Osteocyte (in vitro differentiated cells): ENCODE results near the gene MAP3K15. TPM values are rescaled to one million over a fixed set of nuclear protein-coding genes. Genes with fewer than 3 reads are reported as not detected.
"Not testable (repeated sequence)": the region's sequence is repeated elsewhere in the genome, so short reads cannot be mapped to it uniquely, and the experiment has no call there.

Source experiments
- DNase-seq: peaks from one replicate; pipeline ENCODE4 v3.0.0; 2021; ENCODE audit warnings: mixed read lengths; ENCODE audit not compliant: unreplicated experiment; ENCODE audit errors: extremely low spot score
- H3K27ac Mint-ChIP-seq: one replicate; pipeline ENCODE4 v1.8.0; 2021; ENCODE audit warnings: mild to moderate bottlenecking, mixed read lengths; ENCODE audit not compliant: unreplicated experiment
- H3K27me3 Mint-ChIP-seq: one replicate; pipeline ENCODE4 v1.8.0; 2021; ENCODE audit warnings: mixed read lengths; ENCODE audit not compliant: unreplicated experiment
- H3K36me3 Mint-ChIP-seq: one replicate; pipeline ENCODE4 v1.8.0; 2021; ENCODE audit warnings: mixed read lengths; ENCODE audit not compliant: unreplicated experiment
- H3K4me1 Mint-ChIP-seq: one replicate; pipeline ENCODE4 v1.8.0; 2021; ENCODE audit warnings: mixed read lengths; ENCODE audit not compliant: unreplicated experiment
- H3K4me3 Mint-ChIP-seq: one replicate; pipeline ENCODE4 v1.8.0; 2021; ENCODE audit warnings: mild to moderate bottlenecking, moderate library complexity, mixed read lengths; ENCODE audit not compliant: unreplicated experiment
- H3K9me3 Mint-ChIP-seq: one replicate; pipeline ENCODE4 v1.8.0; 2021; ENCODE audit warnings: mixed read lengths; ENCODE audit not compliant: unreplicated experiment
- CTCF ChIP-seq: fragments of 200-600 bp; sonication (generic); IDR thresholded peaks from 2 replicates; pipeline ENCODE4 v1.5.0; 2021; ENCODE audit warnings: antibody characterized with exemption, mild to moderate bottlenecking, moderate library complexity
- total RNA-seq: library from RNA; stranded (reverse); gene quantifications from 2 replicates; pipeline ENCODE4 v1.2.1, GENCODE V29; 2021

Gene MAP3K15
- total RNA-seq, 1 donor from 2014 or later, result not detected

GRCh38 chrX:19515615-19516105, 352 bp upstream of the MAP3K15 start:
- Mint-ChIP-seq H3K4me3 (no peak overlapping the region), H3K36me3 (no peaks in the 10 kb centered on the region), H3K27ac (no peak overlapping the region), H3K27me3 (peaks cover 21% of the 10 kb centered on the region), H3K4me1 (no peaks in the 10 kb centered on the region), H3K9me3 (peaks cover 5% of the 10 kb centered on the region)
- DNase-seq, result no peak
- no peak for TF ChIP-seq CTCF

- TF ChIP-seq CTCF, result no peak
- Mint-ChIP-seq H3K27me3 (peaks cover 24% of the 10 kb centered on the region), H3K36me3 (no peaks in the 10 kb centered on the region), H3K4me3 (no peak overlapping the region), H3K4me1 (no peaks in the 10 kb centered on the region), H3K9me3 (peaks cover 4% of the 10 kb centered on the region), H3K27ac (no peak overlapping the region)
- DNase-seq, result no peak
These were observed 1.9 kb downstream of the MAP3K15 start for GRCh38 chrX:19513383-19513782.

- Mint-ChIP-seq H3K27ac (no peak overlapping the region), H3K9me3 (no peaks in the 10 kb centered on the region), H3K4me3 (no peak overlapping the region), H3K36me3 (no peaks in the 10 kb centered on the region), H3K4me1 (no peaks in the 10 kb centered on the region), H3K27me3 (peaks cover 20% of the 10 kb centered on the region)
- DNase-seq, result no peak
- TF ChIP-seq CTCF, result no peak
These were observed 2.3 kb downstream of the MAP3K15 start for GRCh38 chrX:19512961-19513360.

DNA sequence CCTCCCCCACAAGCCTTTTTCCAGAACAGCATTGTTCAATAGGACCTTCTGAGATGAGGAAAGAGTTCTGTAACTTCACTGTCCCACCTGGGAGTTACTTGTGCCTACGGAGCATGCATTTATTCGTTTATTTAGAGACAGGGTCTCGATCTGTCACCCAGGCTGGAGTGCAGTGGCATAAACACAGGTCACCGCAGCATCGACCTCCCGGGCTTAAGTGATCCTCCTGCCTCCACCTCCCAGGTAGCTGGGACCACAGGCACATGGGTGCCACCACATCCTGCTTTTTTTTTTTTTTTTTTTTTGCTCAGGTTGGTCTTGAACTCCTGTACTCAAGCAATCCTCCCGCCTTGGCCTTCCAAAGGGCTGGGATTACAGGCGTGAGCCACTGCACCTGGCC, 2.9 kb downstream of the MAP3K15 start:
- Mint-ChIP-seq H3K4me3 (no peak overlapping the region), H3K4me1 (no peaks in the 10 kb centered on the region), H3K27ac (no peak overlapping the region), H3K9me3 (no peaks in the 10 kb centered on the region), H3K27me3 (peaks cover 19% of the 10 kb centered on the region), H3K36me3 (no peaks in the 10 kb centered on the region)
- no peak for TF ChIP-seq CTCF
- DNase-seq, result peak; percentile 64

DNA sequence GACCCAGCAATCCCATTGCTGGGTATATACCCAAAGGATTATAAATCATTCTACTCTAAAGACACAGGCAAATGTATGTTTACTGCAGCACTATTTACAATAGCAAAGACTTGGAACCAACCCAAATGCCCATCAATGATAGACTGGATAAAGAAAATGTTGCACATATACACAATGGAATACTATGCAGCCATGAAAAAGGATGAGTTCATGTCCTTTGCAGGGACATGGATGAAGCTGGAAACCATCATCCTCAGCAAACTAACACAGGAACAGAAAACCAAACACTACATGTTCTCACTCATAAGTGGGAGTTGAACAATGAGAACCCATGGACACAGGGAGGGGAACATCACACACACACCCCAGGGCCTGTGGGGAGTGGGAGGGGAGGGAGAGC, 3.5 kb downstream of the MAP3K15 start:
- H3K4me1 Mint-ChIP-seq, H3K9me3 Mint-ChIP-seq, H3K27ac Mint-ChIP-seq, H3K4me3 Mint-ChIP-seq, H3K36me3 Mint-ChIP-seq: not testable (repeated sequence)
- peaks cover 18% of the 10 kb centered on the region for H3K27me3 Mint-ChIP-seq
- DNase-seq, result peak; percentile 30

DNA sequence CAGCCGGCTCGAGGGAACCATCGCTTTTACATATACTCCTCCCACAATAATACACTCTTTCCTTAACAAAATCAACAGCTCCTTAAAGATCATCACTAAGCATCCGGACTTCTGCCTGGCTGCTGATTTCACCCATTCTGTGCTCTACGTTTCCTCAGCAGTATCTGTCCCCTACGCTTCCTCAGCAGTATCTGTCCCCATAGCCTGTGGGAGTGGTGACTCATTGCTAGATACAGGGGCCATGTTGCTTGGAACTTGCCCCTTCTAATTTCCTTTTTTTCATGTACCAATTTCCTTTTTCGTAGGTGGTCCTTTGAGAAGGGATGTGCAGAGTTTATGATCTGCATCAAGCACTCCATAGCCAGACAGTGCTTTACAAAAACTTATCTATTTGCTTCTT, 18.6 kb downstream of the MAP3K15 start:
- Mint-ChIP-seq H3K27me3 (peaks cover 5% of the 10 kb centered on the region), H3K4me1 (no peaks in the 10 kb centered on the region), H3K9me3 (no peaks in the 10 kb centered on the region), H3K27ac (no peak overlapping the region), H3K4me3 (no peak overlapping the region), H3K36me3 (no peaks in the 10 kb centered on the region)
- no peak for TF ChIP-seq CTCF
- no peak for DNase-seq
